GM11168 (cell line): ENCODE measurements around the gene DYRK3.

Source experiments
- in situ Hi-C: fragments of 300-500 bp; cut with MboI; formaldehyde crosslinking; loops from one replicate; pipeline ENCODE4 v1.12.0; 2022; ENCODE audit warnings: low sequenced_read_pairs; ENCODE audit not compliant: unreplicated experiment

The DYRK3 gene

DNA sequence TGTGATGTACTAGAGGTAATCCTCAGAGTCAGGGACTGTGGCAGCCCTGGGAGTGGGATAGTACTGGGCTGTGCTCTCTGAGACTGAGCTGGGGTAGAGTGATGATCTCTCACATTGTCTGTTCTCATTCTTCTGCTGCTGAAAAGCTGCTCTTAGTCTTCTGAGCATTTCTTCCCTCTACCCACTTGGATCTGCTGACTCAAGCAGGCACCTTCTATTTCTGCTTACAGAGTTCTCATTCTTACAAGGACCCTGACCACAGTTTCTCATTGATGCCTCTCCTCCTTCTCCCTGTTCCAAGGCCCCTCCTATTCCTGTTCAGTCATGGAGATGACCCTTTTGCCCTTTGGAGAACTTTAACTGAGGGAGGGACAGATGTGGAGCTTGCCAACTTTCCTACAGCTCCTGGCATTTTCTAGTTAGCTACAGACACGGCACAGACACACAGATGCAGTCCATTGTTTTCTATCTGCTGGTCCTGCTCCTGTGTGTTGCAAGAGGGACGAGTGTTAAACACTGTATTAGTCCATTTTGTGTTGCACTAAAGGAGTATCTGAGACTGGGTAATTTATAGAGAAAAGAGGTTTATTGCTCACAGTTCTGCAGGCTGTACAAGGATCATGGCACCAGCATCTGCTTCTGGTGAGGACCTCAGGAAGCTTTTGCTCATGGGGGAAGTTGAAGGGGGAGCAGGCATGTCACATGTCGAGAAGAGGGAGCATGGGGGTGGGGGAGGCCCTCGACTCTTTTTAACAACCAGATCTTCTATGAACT is 61.7 kb downstream of the DYRK3 start:
- in situ Hi-C loops: no loop called here

DNA sequence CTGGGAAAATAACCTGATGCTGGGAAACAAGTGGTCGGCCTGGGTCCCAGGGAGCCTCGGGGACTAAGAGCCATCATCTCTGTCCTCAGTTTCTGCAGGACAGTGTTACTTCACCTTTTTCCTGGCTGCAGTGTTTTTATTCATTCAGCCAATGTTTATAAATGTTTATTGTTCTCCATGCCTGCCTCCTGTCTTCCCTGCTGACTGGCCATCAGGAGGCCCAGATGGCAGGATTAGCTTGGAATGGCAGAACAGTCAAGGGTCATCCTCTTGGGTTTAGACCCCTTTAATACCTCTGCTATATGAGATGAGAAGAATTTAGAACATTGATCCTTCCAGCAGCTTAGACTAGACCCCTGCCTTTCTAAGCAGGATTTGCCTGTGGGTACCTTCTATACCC is 62.7 kb downstream of the DYRK3 start:
- in situ Hi-C loops: no loop called here
